ENCODE results near the gene TPK1.

TPK1 gene

DNA sequence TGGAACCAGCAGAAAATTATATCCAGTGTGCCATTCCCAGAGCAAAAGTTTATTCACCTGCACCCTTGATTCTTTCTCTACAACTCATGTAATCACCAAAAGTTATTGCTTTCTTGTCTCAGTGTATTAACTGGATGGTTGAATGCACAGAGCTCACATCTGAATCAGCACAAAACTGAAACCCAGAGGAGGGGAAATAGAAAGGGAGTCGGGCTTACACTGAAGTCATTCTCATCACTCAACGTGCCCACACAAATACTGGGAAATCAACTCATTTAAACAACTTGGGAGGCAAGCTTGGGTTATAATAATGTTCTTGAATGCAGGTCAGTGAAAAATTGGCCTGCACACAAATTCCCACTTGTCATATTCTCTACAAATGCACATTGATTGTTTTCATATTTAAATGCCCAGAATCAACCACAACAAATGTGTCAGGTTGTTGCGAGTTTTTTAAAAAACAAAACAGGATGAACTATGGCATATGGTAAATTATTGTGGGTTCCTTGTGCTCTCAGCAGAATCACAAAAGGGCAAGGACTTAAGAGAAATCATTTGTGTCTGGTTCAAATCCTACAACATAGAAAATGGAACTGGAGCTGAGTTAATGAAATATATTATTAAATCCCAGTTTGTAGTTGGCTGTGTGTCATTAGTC, 306.5 kb downstream of the TPK1 start:
- no peak overlapping the region for H3K4me3 ChIP-seq (ENCODE audit: low read depth, low read length)
- ChIA-PET CTCF (no interaction called here), POLR2A (no interaction called here)
- no peak for DNase-seq (ENCODE audit: low read depth, low spot score)
- TF ChIP-seq CTCF (IDR thresholded peaks at IDR 0.05; ENCODE audit: insufficient read depth, low read length, missing control alignments): no peak

- DNase-seq (ENCODE audit: low read depth, low spot score): no peak
- POLR2A ChIA-PET: no interaction called here
- no peak for TF ChIP-seq CTCF (IDR thresholded peaks at IDR 0.05; ENCODE audit: insufficient read depth, low read length, missing control alignments)
- CTCF ChIA-PET: no interaction called here
- H3K4me3 ChIP-seq (ENCODE audit: low read depth, low read length): no peak overlapping the region
These were observed 307.3 kb downstream of the TPK1 start for GRCh38 chr7:144528536-144529045.

GRCh38 chr7:144527051-144527471, 308.8 kb downstream of the TPK1 start:
- ChIA-PET CTCF (no interaction called here), POLR2A (no interaction called here)
- no peak for TF ChIP-seq CTCF (IDR thresholded peaks at IDR 0.05; ENCODE audit: insufficient read depth, low read length, missing control alignments)
- no peak for DNase-seq (ENCODE audit: low read depth, low spot score)
- no peak overlapping the region for H3K4me3 ChIP-seq (ENCODE audit: low read depth, low read length)

GRCh38 chr7:144525956-144526355, 309.9 kb downstream of the TPK1 start:
- no peak overlapping the region for H3K4me3 ChIP-seq (ENCODE audit: low read depth, low read length)
- ChIA-PET POLR2A (no interaction called here), CTCF (no interaction called here)
- no peak for TF ChIP-seq CTCF (IDR thresholded peaks at IDR 0.05; ENCODE audit: insufficient read depth, low read length, missing control alignments)
- DNase-seq (ENCODE audit: low read depth, low spot score): no peak

- ChIA-PET CTCF (no interaction called here), POLR2A (no interaction called here)
- no peak for TF ChIP-seq CTCF (IDR thresholded peaks at IDR 0.05; ENCODE audit: insufficient read depth, low read length, missing control alignments)
- no peak for DNase-seq (ENCODE audit: low read depth, low spot score)
- H3K4me3 ChIP-seq (ENCODE audit: low read depth, low read length): no peak overlapping the region
These were observed 311.6 kb downstream of the TPK1 start for GRCh38 chr7:144524271-144524670.

DNA sequence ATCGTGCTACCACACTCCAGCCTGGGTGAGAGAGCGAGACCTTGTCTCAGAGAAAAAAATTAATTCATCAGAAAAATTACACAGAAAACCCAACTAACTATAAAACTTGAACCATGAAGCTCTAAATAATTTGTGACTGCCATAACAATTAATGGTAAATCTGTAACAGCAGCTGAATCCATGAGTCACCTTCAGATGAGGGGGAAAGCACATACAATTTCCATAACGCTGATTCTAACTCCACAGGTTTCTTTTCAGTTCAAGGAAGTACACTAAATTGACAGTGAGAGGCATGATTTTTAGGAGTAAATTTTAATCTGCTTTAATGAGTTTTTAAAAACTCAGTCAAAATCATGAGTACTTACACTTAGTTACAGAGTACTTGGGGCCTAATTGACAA, 312.2 kb downstream of the TPK1 start:
- DNase-seq (ENCODE audit: low read depth, low spot score): no peak
- CTCF ChIA-PET: no interaction called here
- TF ChIP-seq CTCF (IDR thresholded peaks at IDR 0.05; ENCODE audit: insufficient read depth, low read length, missing control alignments): no peak
- POLR2A ChIA-PET: no interaction called here
- no peak overlapping the region for H3K4me3 ChIP-seq (ENCODE audit: low read depth, low read length)
